Memory B cell (primary cell): ENCODE results near the gene GNG2.

ENCODE experiments used
- ATAC-seq: fragments of 150-1000 bp; cut with Tn5 transposase; 2 replicates; pipeline ENCODE4 v1.10.0; 2021; ENCODE audit warnings: low read depth, mild to moderate bottlenecking, moderate library complexity
- DNase-seq, 2 donors: peaks; one replicate each; pipeline ENCODE4 v3.0.0; 2022; ENCODE audit warnings: low spot score in 2 of 2
- H3K27ac Mint-ChIP-seq: one replicate; pipeline ENCODE4 v1.8.0; 2022; ENCODE audit warnings: mild to moderate bottlenecking, moderate library complexity, mixed read lengths
- H3K27me3 Mint-ChIP-seq: one replicate; pipeline ENCODE4 v1.8.0; 2022; ENCODE audit warnings: mixed read lengths
- H3K36me3 Mint-ChIP-seq: one replicate; pipeline ENCODE4 v1.8.0; 2022; ENCODE audit warnings: mild to moderate bottlenecking, mixed read lengths
- H3K4me1 Mint-ChIP-seq: one replicate; pipeline ENCODE4 v1.8.0; 2022; ENCODE audit warnings: mixed read lengths
- H3K4me3 Mint-ChIP-seq: one replicate; pipeline ENCODE4 v1.8.0; 2022; ENCODE audit warnings: mild to moderate bottlenecking, moderate library complexity, mixed read lengths
- H3K9me3 Mint-ChIP-seq: one replicate; pipeline ENCODE4 v1.8.0; 2022; ENCODE audit warnings: mixed read lengths

Gene GNG2

GRCh38 chr14:51845811-51846210 is 14.6 kb upstream of the GNG2 start:
- Mint-ChIP-seq H3K36me3 (no peaks in the 10 kb centered on the region), H3K9me3 (no peaks in the 10 kb centered on the region), H3K4me3 (peak overlapping the region; percentile 6), H3K27ac (peak overlapping the region; percentile 100), H3K27me3 (no peaks in the 10 kb centered on the region), H3K4me1 (peaks cover 41% of the 10 kb centered on the region)
- DNase-seq (no peak), ATAC-seq (no peak)

GRCh38 chr14:51846631-51847488 is 13.6 kb upstream of the GNG2 start:
- no peaks in the 10 kb centered on the region for H3K27me3 Mint-ChIP-seq
- no peaks in the 10 kb centered on the region for H3K9me3 Mint-ChIP-seq
- H3K27ac Mint-ChIP-seq: peak overlapping the region; percentile 100
- H3K4me1 Mint-ChIP-seq: peaks cover 45% of the 10 kb centered on the region
- H3K36me3 Mint-ChIP-seq: no peaks in the 10 kb centered on the region
- ATAC-seq: peak; percentile 72
- peak; percentile 76 to 90 for DNase-seq
- peak overlapping the region; percentile 78 for H3K4me3 Mint-ChIP-seq

- H3K4me1 Mint-ChIP-seq: peaks cover 48% of the 10 kb centered on the region
- no peaks in the 10 kb centered on the region for H3K27me3 Mint-ChIP-seq
- H3K36me3 Mint-ChIP-seq: no peaks in the 10 kb centered on the region
- H3K4me3 Mint-ChIP-seq: peak overlapping the region; percentile 78
- DNase-seq: no peak
- no peaks in the 10 kb centered on the region for H3K9me3 Mint-ChIP-seq
- peak overlapping the region; percentile 100 for H3K27ac Mint-ChIP-seq
- ATAC-seq: no peak
These were observed 13.0 kb upstream of the GNG2 start for GRCh38 chr14:51847489-51847796.

- Mint-ChIP-seq H3K4me1 (peaks cover 47% of the 10 kb centered on the region), H3K27ac (peak overlapping the region; percentile 100), H3K4me3 (peak overlapping the region; percentile 64), H3K9me3 (no peaks in the 10 kb centered on the region), H3K36me3 (no peaks in the 10 kb centered on the region), H3K27me3 (no peaks in the 10 kb centered on the region)
- ATAC-seq (no peak), DNase-seq (no peak)
These were observed 12.3 kb upstream of the GNG2 start for GRCh38 chr14:51848120-51848519.

- no peaks in the 10 kb centered on the region for H3K36me3 Mint-ChIP-seq
- no peaks in the 10 kb centered on the region for H3K27me3 Mint-ChIP-seq
- no peak for ATAC-seq
- peaks cover 38% of the 10 kb centered on the region for H3K4me1 Mint-ChIP-seq
- H3K9me3 Mint-ChIP-seq: no peaks in the 10 kb centered on the region
- no peak overlapping the region for H3K4me3 Mint-ChIP-seq
- peak overlapping the region; percentile 100 for H3K27ac Mint-ChIP-seq
- no peak for DNase-seq
These were observed 11.3 kb upstream of the GNG2 start for GRCh38 chr14:51849097-51849496.

GRCh38 chr14:51850651-51851050 is 9.8 kb upstream of the GNG2 start:
- H3K36me3 Mint-ChIP-seq: no peaks in the 10 kb centered on the region
- no peak overlapping the region for H3K27ac Mint-ChIP-seq
- no peak overlapping the region for H3K4me3 Mint-ChIP-seq
- no peak for DNase-seq
- H3K4me1 Mint-ChIP-seq: peaks cover 36% of the 10 kb centered on the region
- no peaks in the 10 kb centered on the region for H3K27me3 Mint-ChIP-seq
- no peaks in the 10 kb centered on the region for H3K9me3 Mint-ChIP-seq
- ATAC-seq: no peak

GRCh38 chr14:51852541-51852940 is 7.9 kb upstream of the GNG2 start:
- Mint-ChIP-seq H3K27me3 (no peaks in the 10 kb centered on the region), H3K36me3 (no peaks in the 10 kb centered on the region), H3K4me1 (peaks cover 37% of the 10 kb centered on the region), H3K9me3 (peaks cover 1% of the 10 kb centered on the region), H3K4me3 (no peak overlapping the region), H3K27ac (peak overlapping the region; percentile 13)
- no peak for ATAC-seq
- DNase-seq: no peak

GRCh38 chr14:51855234-51855633 is 5.2 kb upstream of the GNG2 start:
- Mint-ChIP-seq H3K36me3 (no peaks in the 10 kb centered on the region), H3K9me3 (peaks cover 1% of the 10 kb centered on the region), H3K4me1 (peaks cover 28% of the 10 kb centered on the region), H3K27ac (no peak overlapping the region), H3K27me3 (no peaks in the 10 kb centered on the region), H3K4me3 (no peak overlapping the region)
- no peak for DNase-seq
- no peak for ATAC-seq

GRCh38 chr14:51856792-51857296 is 3.6 kb upstream of the GNG2 start:
- no peak for DNase-seq
- Mint-ChIP-seq H3K4me1 (peaks cover 24% of the 10 kb centered on the region), H3K36me3 (no peaks in the 10 kb centered on the region), H3K27ac (no peak overlapping the region), H3K4me3 (no peak overlapping the region), H3K27me3 (no peaks in the 10 kb centered on the region), H3K9me3 (peaks cover 1% of the 10 kb centered on the region)
- no peak for ATAC-seq

- peak overlapping the region; percentile 90 for H3K27ac Mint-ChIP-seq
- H3K4me1 Mint-ChIP-seq: peaks cover 35% of the 10 kb centered on the region
- peaks cover 1% of the 10 kb centered on the region for H3K9me3 Mint-ChIP-seq
- no peak for ATAC-seq
- H3K27me3 Mint-ChIP-seq: no peaks in the 10 kb centered on the region
- H3K4me3 Mint-ChIP-seq: no peak overlapping the region
- DNase-seq: no peak
- H3K36me3 Mint-ChIP-seq: no peaks in the 10 kb centered on the region
These were observed 1.3 kb upstream of the GNG2 start for GRCh38 chr14:51859131-51859530.

GRCh38 chr14:51860825-51861499 is 550 bp downstream of the GNG2 start:
- H3K4me3 Mint-ChIP-seq: peak overlapping the region; percentile 85
- H3K36me3 Mint-ChIP-seq: no peaks in the 10 kb centered on the region
- H3K4me1 Mint-ChIP-seq: peaks cover 39% of the 10 kb centered on the region
- peak overlapping the region; percentile 90 for H3K27ac Mint-ChIP-seq
- H3K27me3 Mint-ChIP-seq: no peaks in the 10 kb centered on the region
- H3K9me3 Mint-ChIP-seq: peaks cover 1% of the 10 kb centered on the region
- ATAC-seq (peak; percentile 10), DNase-seq (no peak)

GRCh38 chr14:51862176-51862796 is 1.9 kb downstream of the GNG2 start:
- DNase-seq: no peak
- peaks cover 33% of the 10 kb centered on the region for H3K4me1 Mint-ChIP-seq

GRCh38 chr14:51862860-51863259 is 2.4 kb downstream of the GNG2 start:
- ATAC-seq (no peak), DNase-seq (no peak)
- Mint-ChIP-seq H3K27me3 (no peaks in the 10 kb centered on the region), H3K4me1 (peaks cover 30% of the 10 kb centered on the region), H3K4me3 (peak overlapping the region; percentile 85), H3K9me3 (no peaks in the 10 kb centered on the region), H3K27ac (peak overlapping the region; percentile 90), H3K36me3 (no peaks in the 10 kb centered on the region)

More at GRCh38 chr14:51862176-51862796, 1.9 kb downstream of the GNG2 start:
- peak overlapping the region; percentile 85 for H3K4me3 Mint-ChIP-seq
- no peaks in the 10 kb centered on the region for H3K36me3 Mint-ChIP-seq
- no peaks in the 10 kb centered on the region for H3K9me3 Mint-ChIP-seq
- H3K27ac Mint-ChIP-seq: peak overlapping the region; percentile 90
- no peaks in the 10 kb centered on the region for H3K27me3 Mint-ChIP-seq
- no peak for ATAC-seq
